Epithelial cell of umbilical artery (primary cell): ENCODE data around the gene SLC25A31. TPM values are rescaled to one million over a fixed set of nuclear protein-coding genes. Genes with fewer than 3 reads are reported as not detected.

Experiments used
- total RNA-seq: library from RNA; depleted of rRNA; stranded (reverse); fragments of >200 nt; gene quantifications from 2 replicates; pipeline ENCODE4 v1.2.3, GENCODE V29; 2014

SLC25A31 gene
- total RNA-seq: not detected in 2 replicates

GRCh38 chr4:127730142-127730913, at the start of gene SLC25A31:
Gene SLC25A31 (plus strand): TSS chr4:127730400. CDS start chr4:127730546, 146 bp downstream.

GRCh38 chr4:127782275-127783025, 52.2 kb downstream of the SLC25A31 start, which contains the start of gene HSPA4L:
Gene HSPA4L (plus strand): TSS chr4:127782322. CDS start chr4:127782551, 229 bp downstream.

Other genes starting within 250 kb of the SLC25A31 start
- gene INTU, start 97.4 kb upstream of the SLC25A31 start, total RNA-seq: 2.9 and 4.7 TPM in 2 replicates
- 8.1 and 16.4 TPM in 2 replicates for gene HSPA4L, start 51.9 kb downstream of the SLC25A31 start, total RNA-seq
- gene PLK4, start 150.5 kb downstream of the SLC25A31 start, total RNA-seq: 15.6 and 21.1 TPM in 2 replicates
- 17.2 and 29.2 TPM in 2 replicates for gene MFSD8, start 234.8 kb downstream of the SLC25A31 start, total RNA-seq
- 6.5 and 13.8 TPM in 2 replicates for gene ABHD18, start 235.0 kb downstream of the SLC25A31 start, total RNA-seq